ENCODE results near the gene CDC16. TPM values are rescaled to one million over a fixed set of nuclear protein-coding genes. Genes with fewer than 3 reads are reported as not detected.

The CDC16 gene
- total RNA-seq, 1 donor from 2014 or later, result 65.4 TPM

- peaks cover 11% of the 10 kb centered on the region for H3K36me3 Mint-ChIP-seq (ENCODE audit: low read depth, unreplicated experiment)
- peak overlapping the region; percentile 92 for H3K4me3 Mint-ChIP-seq (ENCODE audit: unreplicated experiment)
- H3K27ac Mint-ChIP-seq (ENCODE audit: unreplicated experiment), result no peak overlapping the region
- H3K27me3 Mint-ChIP-seq (ENCODE audit: unreplicated experiment), result no peaks in the 10 kb centered on the region
- no peak for TF ChIP-seq CTCF (IDR thresholded peaks at IDR 0.05; ENCODE audit: unreplicated experiment)
- DNase-seq (ENCODE audit: low spot score), result no peak
- H3K4me1 Mint-ChIP-seq (ENCODE audit: unreplicated experiment), result peaks cover 10% of the 10 kb centered on the region
- H3K9me3 Mint-ChIP-seq (ENCODE audit: unreplicated experiment), result no peaks in the 10 kb centered on the region
These were observed 1.5 kb downstream of the CDC16 start for GRCh38 chr13:114236227-114236626.

DNA sequence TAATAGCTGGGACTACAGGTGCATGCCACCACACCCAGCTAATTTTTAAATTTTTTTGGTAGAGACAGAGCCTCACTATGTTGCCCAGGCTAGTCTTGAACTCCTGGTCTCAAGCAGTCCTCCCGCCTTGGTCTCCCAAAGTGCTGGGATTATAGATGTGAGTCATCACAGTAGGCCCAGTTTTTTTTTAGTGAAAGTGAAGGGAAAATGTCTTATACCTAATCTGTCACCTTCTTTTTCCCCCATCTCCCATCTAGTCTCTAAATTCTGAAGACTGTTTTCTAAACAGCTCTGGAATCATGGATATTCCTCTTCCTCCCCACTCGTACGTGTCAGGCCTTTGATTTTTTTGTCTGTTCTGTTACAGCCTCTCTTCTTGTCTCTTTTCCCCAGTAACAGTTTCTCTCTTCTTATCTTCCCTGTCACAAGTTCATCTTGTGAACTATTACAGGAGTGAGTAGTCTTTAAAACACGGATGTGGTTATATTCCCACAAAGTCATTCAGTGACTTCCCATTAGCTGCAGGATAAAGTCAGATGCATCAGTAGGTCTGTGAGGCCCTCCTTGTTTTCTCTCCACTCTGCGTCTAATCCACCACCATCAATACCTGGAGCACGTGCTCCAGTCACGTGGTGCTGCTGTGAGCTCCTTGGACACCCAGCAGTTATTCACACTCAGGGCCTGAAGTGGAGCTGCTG is 2.9 kb downstream of the CDC16 start:
- Mint-ChIP-seq H3K4me1 (ENCODE audit: unreplicated experiment) (peaks cover 10% of the 10 kb centered on the region), H3K36me3 (ENCODE audit: low read depth, unreplicated experiment) (peaks cover 20% of the 10 kb centered on the region), H3K27me3 (ENCODE audit: unreplicated experiment) (no peaks in the 10 kb centered on the region), H3K27ac (ENCODE audit: unreplicated experiment) (no peak overlapping the region), H3K4me3 (ENCODE audit: unreplicated experiment) (peak overlapping the region; percentile 21), H3K9me3 (ENCODE audit: unreplicated experiment) (no peaks in the 10 kb centered on the region)
- no peak for DNase-seq (ENCODE audit: low spot score)
- no peak for TF ChIP-seq CTCF (IDR thresholded peaks at IDR 0.05; ENCODE audit: unreplicated experiment)

DNA sequence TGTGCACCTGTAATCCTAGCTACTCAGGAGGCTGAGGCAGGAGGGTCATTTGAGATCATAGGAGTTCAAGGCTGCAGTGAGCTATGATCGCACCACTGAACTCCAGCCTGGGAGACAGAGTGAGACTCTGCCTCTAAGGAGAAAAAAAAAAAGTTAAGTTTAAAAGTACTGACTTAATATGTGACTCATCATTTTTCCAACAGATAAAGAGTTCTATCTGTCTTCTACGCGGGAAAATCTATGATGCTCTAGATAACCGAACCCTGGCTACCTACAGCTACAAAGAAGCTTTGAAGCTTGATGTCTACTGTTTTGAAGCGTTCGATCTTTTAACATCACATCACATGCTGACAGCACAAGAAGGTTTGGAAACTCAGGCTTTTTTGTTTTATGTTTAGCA is 7.2 kb downstream of the CDC16 start:
- no peak overlapping the region for H3K4me3 Mint-ChIP-seq (ENCODE audit: unreplicated experiment)
- H3K36me3 Mint-ChIP-seq (ENCODE audit: low read depth, unreplicated experiment), result peaks cover 33% of the 10 kb centered on the region

GRCh38 chr13:114243971-114244370 is 9.3 kb downstream of the CDC16 start:
- no peak for DNase-seq (ENCODE audit: low spot score)
- TF ChIP-seq CTCF (IDR thresholded peaks at IDR 0.05; ENCODE audit: unreplicated experiment), result no peak
- Mint-ChIP-seq H3K27ac (ENCODE audit: unreplicated experiment) (no peak overlapping the region), H3K4me1 (ENCODE audit: unreplicated experiment) (no peaks in the 10 kb centered on the region), H3K4me3 (ENCODE audit: unreplicated experiment) (no peak overlapping the region), H3K9me3 (ENCODE audit: unreplicated experiment) (no peaks in the 10 kb centered on the region), H3K36me3 (ENCODE audit: low read depth, unreplicated experiment) (peaks cover 32% of the 10 kb centered on the region), H3K27me3 (ENCODE audit: unreplicated experiment) (no peaks in the 10 kb centered on the region)

More for the DNA sequence above, 7.2 kb downstream of the CDC16 start:
- no peaks in the 10 kb centered on the region for H3K9me3 Mint-ChIP-seq (ENCODE audit: unreplicated experiment)
- DNase-seq (ENCODE audit: low spot score), result no peak
- H3K4me1 Mint-ChIP-seq (ENCODE audit: unreplicated experiment), result no peaks in the 10 kb centered on the region
- H3K27ac Mint-ChIP-seq (ENCODE audit: unreplicated experiment), result no peak overlapping the region
- H3K27me3 Mint-ChIP-seq (ENCODE audit: unreplicated experiment), result no peaks in the 10 kb centered on the region
- TF ChIP-seq CTCF (IDR thresholded peaks at IDR 0.05; ENCODE audit: unreplicated experiment), result no peak

DNA sequence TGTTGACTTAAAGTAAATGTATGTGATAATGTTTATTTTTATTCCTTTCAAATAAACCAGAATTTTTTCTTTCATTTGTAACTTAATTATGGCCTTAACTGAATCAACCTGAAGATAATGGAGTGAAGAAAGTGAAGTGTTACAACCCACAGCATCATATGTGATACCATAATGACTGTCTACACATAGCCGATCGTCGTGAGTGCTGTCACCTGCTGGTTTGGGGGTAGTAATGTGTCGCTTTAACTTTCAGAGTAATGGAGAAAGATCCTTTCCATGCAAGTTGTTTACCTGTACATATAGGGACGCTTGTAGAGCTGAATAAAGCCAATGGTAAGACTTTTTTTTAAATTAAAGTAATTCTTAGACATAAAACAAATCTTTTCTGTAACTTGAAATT is 9.9 kb downstream of the CDC16 start:
- H3K4me3 Mint-ChIP-seq (ENCODE audit: unreplicated experiment), result no peak overlapping the region
- H3K9me3 Mint-ChIP-seq (ENCODE audit: unreplicated experiment), result no peaks in the 10 kb centered on the region
- no peaks in the 10 kb centered on the region for H3K4me1 Mint-ChIP-seq (ENCODE audit: unreplicated experiment)
- DNase-seq (ENCODE audit: low spot score), result no peak
- TF ChIP-seq CTCF (IDR thresholded peaks at IDR 0.05; ENCODE audit: unreplicated experiment), result no peak
- H3K36me3 Mint-ChIP-seq (ENCODE audit: low read depth, unreplicated experiment), result peaks cover 27% of the 10 kb centered on the region
- H3K27me3 Mint-ChIP-seq (ENCODE audit: unreplicated experiment), result no peaks in the 10 kb centered on the region
- no peak overlapping the region for H3K27ac Mint-ChIP-seq (ENCODE audit: unreplicated experiment)
